Type B pancreatic cell (in vitro differentiated cells): ENCODE results near the gene PLOD3. TPM values are rescaled to one million over a fixed set of nuclear protein-coding genes. Genes with fewer than 3 reads are reported as not detected.
A peak's percentile ranks its signal among the peaks of the same experiment; 100 is the strongest.

Experiments used
- DNase-seq: peaks from one replicate; pipeline ENCODE4 v3.0.0; 2021; ENCODE audit warnings: mixed read lengths; ENCODE audit not compliant: unreplicated experiment; ENCODE audit errors: extremely low spot score
- H3K27ac Mint-ChIP-seq: 2 replicates; pipeline ENCODE4 v1.8.0; 2021; ENCODE audit warnings: mild to moderate bottlenecking, mixed read lengths
- H3K27me3 Mint-ChIP-seq: 2 replicates; pipeline ENCODE4 v1.8.0; 2021; ENCODE audit warnings: mixed read lengths
- H3K36me3 Mint-ChIP-seq: 2 replicates; pipeline ENCODE4 v1.8.0; 2021; ENCODE audit warnings: mixed read lengths
- H3K4me1 Mint-ChIP-seq: one replicate; pipeline ENCODE4 v1.8.0; 2021; ENCODE audit warnings: mixed read lengths; ENCODE audit not compliant: unreplicated experiment
- H3K4me3 Mint-ChIP-seq: 2 replicates; pipeline ENCODE4 v1.8.0; 2021; ENCODE audit warnings: mild to moderate bottlenecking, mixed read lengths
- H3K9me3 Mint-ChIP-seq: 2 replicates; pipeline ENCODE4 v1.8.0; 2021; ENCODE audit warnings: mixed read lengths
- CTCF ChIP-seq: fragments of 200-600 bp; sonication (generic); conservative IDR thresholded peaks from 2 replicates; pipeline ENCODE4 v1.5.0; 2021; ENCODE audit warnings: antibody characterized with exemption, mild to moderate bottlenecking
- total RNA-seq: library from RNA; stranded (reverse); gene quantifications from 2 replicates; pipeline ENCODE4 v1.2.1, GENCODE V29; 2021; ENCODE audit warnings: low replicate concordance

The PLOD3 gene
- total RNA-seq, 1 donor from 2014 or later, result 65.7 TPM

GRCh38 chr7:101171442-101171837, 45.9 kb downstream of the PLOD3 start:
- H3K27ac Mint-ChIP-seq, result no peak overlapping the region
- H3K27me3 Mint-ChIP-seq, result peaks cover 92% of the 10 kb centered on the region
- no peak for DNase-seq
- TF ChIP-seq CTCF, result peak; percentile 34
- peaks cover 27% of the 10 kb centered on the region for H3K4me1 Mint-ChIP-seq
- peak overlapping the region; percentile 69 for H3K4me3 Mint-ChIP-seq
- H3K36me3 Mint-ChIP-seq, result no peaks in the 10 kb centered on the region
- no peaks in the 10 kb centered on the region for H3K9me3 Mint-ChIP-seq

GRCh38 chr7:101170617-101171441, 46.6 kb downstream of the PLOD3 start:
- DNase-seq, result no peak
- peaks cover 31% of the 10 kb centered on the region for H3K4me1 Mint-ChIP-seq

GRCh38 chr7:101169838-101170551, 47.4 kb downstream of the PLOD3 start:
- H3K27me3 Mint-ChIP-seq, result peaks cover 92% of the 10 kb centered on the region
- peak overlapping the region; percentile 68 for H3K4me3 Mint-ChIP-seq
- peaks cover 35% of the 10 kb centered on the region for H3K4me1 Mint-ChIP-seq
- peak; percentile 89 for DNase-seq
- TF ChIP-seq CTCF, result peak; percentile 92
- H3K9me3 Mint-ChIP-seq, result no peaks in the 10 kb centered on the region
- no peak overlapping the region for H3K27ac Mint-ChIP-seq
- no peaks in the 10 kb centered on the region for H3K36me3 Mint-ChIP-seq

More at GRCh38 chr7:101170617-101171441, 46.6 kb downstream of the PLOD3 start:
- no peaks in the 10 kb centered on the region for H3K36me3 Mint-ChIP-seq
- H3K9me3 Mint-ChIP-seq, result no peaks in the 10 kb centered on the region
- peak overlapping the region; percentile 69 for H3K4me3 Mint-ChIP-seq
- TF ChIP-seq CTCF, result no peak
- H3K27me3 Mint-ChIP-seq, result peaks cover 92% of the 10 kb centered on the region
- no peak overlapping the region for H3K27ac Mint-ChIP-seq

- no peaks in the 10 kb centered on the region for H3K36me3 Mint-ChIP-seq
- no peak for DNase-seq
- H3K27ac Mint-ChIP-seq, result peak overlapping the region; percentile 26
- H3K4me1 Mint-ChIP-seq, result peaks cover 35% of the 10 kb centered on the region
- no peaks in the 10 kb centered on the region for H3K9me3 Mint-ChIP-seq
- H3K27me3 Mint-ChIP-seq, result peaks cover 91% of the 10 kb centered on the region
- peak overlapping the region; percentile 68 for H3K4me3 Mint-ChIP-seq
- TF ChIP-seq CTCF, result no peak
These were observed 48.1 kb downstream of the PLOD3 start for GRCh38 chr7:101169110-101169837.

- Mint-ChIP-seq H3K9me3 (no peaks in the 10 kb centered on the region), H3K4me3 (no peak overlapping the region), H3K36me3 (no peaks in the 10 kb centered on the region), H3K27me3 (peaks cover 83% of the 10 kb centered on the region), H3K27ac (no peak overlapping the region), H3K4me1 (peaks cover 35% of the 10 kb centered on the region)
- TF ChIP-seq CTCF, result no peak
- DNase-seq, result no peak
These were observed 48.9 kb downstream of the PLOD3 start for GRCh38 chr7:101168412-101169049.
